ENCODE data around the gene C11orf16.
"Not testable (repeated sequence)": the region's sequence is repeated elsewhere in the genome, so short reads cannot be mapped to it uniquely, and the experiment has no call there.

DNA sequence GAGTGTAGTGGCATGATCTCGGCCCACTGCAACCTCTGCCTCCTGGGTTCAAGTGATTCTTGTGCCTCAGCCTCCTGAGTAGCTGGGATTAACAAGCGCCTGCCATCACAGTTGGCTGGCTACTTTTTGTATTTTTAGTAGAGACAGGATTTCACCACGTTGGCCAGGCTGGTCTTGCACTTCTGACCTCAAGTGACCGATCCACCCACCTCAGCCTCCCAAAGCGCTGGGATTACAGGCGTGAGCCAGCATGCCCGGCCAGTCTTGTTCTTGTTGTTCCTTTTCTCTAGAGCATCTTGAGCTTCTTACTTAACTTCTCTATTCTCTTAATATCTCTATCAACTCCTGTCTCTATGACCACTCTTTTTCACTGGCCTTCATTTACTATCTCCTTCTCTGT is 51.2 kb downstream of the C11orf16 start:
- TF ChIP-seq SP1 (IDR thresholded peaks at IDR 0.05); CTBP1 (IDR thresholded peaks at IDR 0.05; ENCODE audit: borderline replicate concordance); BHLHE40 (IDR thresholded peaks at IDR 0.05; ENCODE audit: borderline replicate concordance); FOXA1 (IDR thresholded peaks at IDR 0.05); ARNT (IDR thresholded peaks at IDR 0.05); FOXM1 (IDR thresholded peaks at IDR 0.05; ENCODE audit: borderline replicate concordance); L3MBTL2 (conservative IDR thresholded peaks at IDR 0.05); NFRKB (IDR thresholded peaks at IDR 0.05); SUZ12 (IDR thresholded peaks at IDR 0.05); ELF4 (IDR thresholded peaks at IDR 0.05); TARDBP (IDR thresholded peaks at IDR 0.05); LEF1 (IDR thresholded peaks at IDR 0.05; ENCODE audit: borderline replicate concordance): not testable (repeated sequence)
- TF ChIP-seq, protein P1, sequence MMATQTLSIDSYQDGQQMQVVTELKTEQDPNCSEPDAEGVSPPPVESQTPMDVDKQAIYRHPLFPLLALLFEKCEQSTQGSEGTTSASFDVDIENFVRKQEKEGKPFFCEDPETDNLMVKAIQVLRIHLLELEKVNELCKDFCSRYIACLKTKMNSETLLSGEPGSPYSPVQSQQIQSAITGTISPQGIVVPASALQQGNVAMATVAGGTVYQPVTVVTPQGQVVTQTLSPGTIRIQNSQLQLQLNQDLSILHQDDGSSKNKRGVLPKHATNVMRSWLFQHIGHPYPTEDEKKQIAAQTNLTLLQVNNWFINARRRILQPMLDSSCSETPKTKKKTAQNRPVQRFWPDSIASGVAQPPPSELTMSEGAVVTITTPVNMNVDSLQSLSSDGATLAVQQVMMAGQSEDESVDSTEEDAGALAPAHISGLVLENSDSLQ (IDR thresholded peaks at IDR 0.05), result not testable (repeated sequence)

Measured in HEK293T (cell line).